BLaER1 (cell line): ENCODE data around the gene PALM2AKAP2.

Source experiments
- H3K27ac ChIP-seq: shearing (Covaris generic); formaldehyde crosslinking; 2 replicates; pipeline ENCODE4 v1.8.1; 2022
- H3K27me3 ChIP-seq: shearing (Covaris generic); formaldehyde crosslinking; 2 replicates; pipeline ENCODE4 v1.8.1; 2022
- H3K36me3 ChIP-seq: shearing (Covaris generic); formaldehyde crosslinking; 2 replicates; pipeline ENCODE4 v1.8.1; 2022
- H3K4me1 ChIP-seq: shearing (Covaris generic); formaldehyde crosslinking; 2 replicates; pipeline ENCODE4 v1.8.1; 2022
- H3K4me2 ChIP-seq: shearing (Covaris generic); formaldehyde crosslinking; 2 replicates; pipeline ENCODE4 v1.8.1; 2022
- H3K4me3 ChIP-seq: shearing (Covaris generic); formaldehyde crosslinking; 2 replicates; pipeline ENCODE4 v1.8.1; 2022
- H3K9ac ChIP-seq: shearing (Covaris generic); formaldehyde crosslinking; 2 replicates; pipeline ENCODE4 v1.8.1; 2022
- H3K9me3 ChIP-seq: shearing (Covaris generic); formaldehyde crosslinking; 2 replicates; pipeline ENCODE4 v1.8.1; 2022
- H4K20me1 ChIP-seq: shearing (Covaris generic); formaldehyde crosslinking; 2 replicates; pipeline ENCODE4 v1.8.1; 2022
- Cebpa-rat ChIP-seq: shearing (Covaris generic); IDR thresholded peaks from 2 replicates; pipeline ENCODE4 v1.8.1; 2022

The PALM2AKAP2 gene

GRCh38 chr9:109799792-109800191, 19.8 kb downstream of the PALM2AKAP2 start:
- no peaks in the 10 kb centered on the region for H3K9me3 ChIP-seq
- H3K27me3 ChIP-seq: no peaks in the 10 kb centered on the region
- no peak overlapping the region for H3K4me2 ChIP-seq
- H3K36me3 ChIP-seq: no peaks in the 10 kb centered on the region
- no peak overlapping the region for H3K27ac ChIP-seq
- no peak overlapping the region for H3K9ac ChIP-seq
- H3K4me1 ChIP-seq: no peaks in the 10 kb centered on the region
- no peak for TF ChIP-seq Cebpa-rat
- no peak overlapping the region for H3K4me3 ChIP-seq
- H4K20me1 ChIP-seq: no peaks in the 10 kb centered on the region

- no peak overlapping the region for H3K4me3 ChIP-seq
- H3K27me3 ChIP-seq: no peaks in the 10 kb centered on the region
- H3K36me3 ChIP-seq: no peaks in the 10 kb centered on the region
- H3K9me3 ChIP-seq: no peaks in the 10 kb centered on the region
- no peak overlapping the region for H3K4me2 ChIP-seq
- no peaks in the 10 kb centered on the region for H4K20me1 ChIP-seq
- H3K4me1 ChIP-seq: no peaks in the 10 kb centered on the region
- no peak overlapping the region for H3K27ac ChIP-seq
- no peak overlapping the region for H3K9ac ChIP-seq
- TF ChIP-seq Cebpa-rat: no peak
These were observed 21.5 kb downstream of the PALM2AKAP2 start for GRCh38 chr9:109801484-109801883.

GRCh38 chr9:109802491-109802890, 22.5 kb downstream of the PALM2AKAP2 start:
- Histone ChIP-seq H3K36me3 (no peaks in the 10 kb centered on the region), H4K20me1 (no peaks in the 10 kb centered on the region), H3K27ac (no peak overlapping the region), H3K4me1 (no peaks in the 10 kb centered on the region), H3K4me3 (no peak overlapping the region), H3K9me3 (no peaks in the 10 kb centered on the region), H3K27me3 (no peaks in the 10 kb centered on the region), H3K9ac (no peak overlapping the region), H3K4me2 (no peak overlapping the region)
- no peak for TF ChIP-seq Cebpa-rat

GRCh38 chr9:109805050-109805449, 25.1 kb downstream of the PALM2AKAP2 start:
- no peak overlapping the region for H3K9ac ChIP-seq
- H3K27me3 ChIP-seq: no peaks in the 10 kb centered on the region
- H4K20me1 ChIP-seq: no peaks in the 10 kb centered on the region
- H3K4me2 ChIP-seq: no peak overlapping the region
- H3K9me3 ChIP-seq: peaks cover 5% of the 10 kb centered on the region; the same call in 1 of the 2 replicates
- H3K4me1 ChIP-seq: no peaks in the 10 kb centered on the region
- H3K36me3 ChIP-seq: no peaks in the 10 kb centered on the region
- H3K4me3 ChIP-seq: no peak overlapping the region
- H3K27ac ChIP-seq: no peak overlapping the region
- no peak for TF ChIP-seq Cebpa-rat

DNA sequence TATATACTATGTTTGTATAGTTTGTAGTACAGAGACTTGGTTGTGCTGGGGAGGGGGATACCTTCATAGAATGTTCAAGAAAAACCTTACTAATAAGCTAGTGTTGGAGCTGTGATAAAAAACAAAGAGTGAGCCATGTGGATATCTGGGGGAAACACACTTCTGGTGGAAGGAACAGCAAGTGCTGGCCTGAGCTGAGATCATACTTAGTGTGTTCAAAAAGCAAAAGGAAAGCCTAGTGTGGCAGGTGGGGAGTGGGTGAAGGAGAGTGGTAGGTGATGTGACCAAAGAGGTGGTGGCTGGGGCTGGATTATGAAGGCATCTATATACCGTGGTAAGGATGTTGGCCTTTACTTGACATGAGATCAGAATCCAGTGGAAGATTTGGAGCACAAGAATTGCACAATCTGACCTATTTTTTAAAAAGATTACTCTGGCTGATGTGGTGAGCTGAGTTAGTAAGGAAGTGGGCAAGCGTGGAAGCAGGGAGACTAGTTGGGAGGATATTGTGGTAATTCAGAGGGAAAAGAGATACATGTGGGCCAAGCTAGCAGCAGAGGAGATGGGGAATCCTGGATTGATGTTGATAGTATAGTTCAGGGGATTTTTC, 26.6 kb downstream of the PALM2AKAP2 start:
- Histone ChIP-seq H3K36me3 (no peaks in the 10 kb centered on the region), H3K9ac (no peak overlapping the region), H3K27me3 (no peaks in the 10 kb centered on the region), H3K9me3 (peaks cover 5% of the 10 kb centered on the region; the same call in 1 of the 2 replicates), H3K4me1 (no peaks in the 10 kb centered on the region), H3K27ac (no peak overlapping the region), H3K4me2 (no peak overlapping the region), H3K4me3 (no peak overlapping the region), H4K20me1 (no peaks in the 10 kb centered on the region)
- TF ChIP-seq Cebpa-rat: no peak

DNA sequence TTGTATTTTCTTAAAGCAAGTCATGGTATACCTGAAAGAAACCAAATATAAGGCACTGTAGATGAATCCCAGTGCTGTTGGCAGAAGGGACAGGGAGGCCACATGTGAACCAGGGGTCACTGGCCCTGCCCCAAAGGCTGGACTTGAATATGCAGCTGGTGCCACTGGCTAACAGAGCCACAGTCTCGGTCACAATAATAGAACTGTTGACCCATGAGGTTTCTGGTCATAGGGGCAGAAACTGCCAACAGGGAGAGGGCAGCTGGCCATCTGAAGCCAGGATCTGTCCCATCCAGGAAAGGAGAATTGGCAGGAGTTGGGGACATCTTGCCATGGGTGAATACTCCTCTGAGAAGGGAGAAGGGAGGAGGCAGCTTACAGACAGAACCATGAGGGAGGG, 31.9 kb downstream of the PALM2AKAP2 start:
- H3K27me3 ChIP-seq: no peaks in the 10 kb centered on the region
- H3K27ac ChIP-seq: no peak overlapping the region
- H3K4me1 ChIP-seq: peaks cover 9% of the 10 kb centered on the region
- no peak for TF ChIP-seq Cebpa-rat
- H3K9ac ChIP-seq: no peak overlapping the region
- no peaks in the 10 kb centered on the region for H3K36me3 ChIP-seq
- no peak overlapping the region for H3K4me2 ChIP-seq
- H3K4me3 ChIP-seq: no peak overlapping the region
- no peaks in the 10 kb centered on the region for H4K20me1 ChIP-seq
- peaks cover 5% of the 10 kb centered on the region; the same call in 1 of the 2 replicates for H3K9me3 ChIP-seq

GRCh38 chr9:109812331-109812730, 32.3 kb downstream of the PALM2AKAP2 start:
- Histone ChIP-seq H3K9me3 (peaks cover 5% of the 10 kb centered on the region; the same call in 1 of the 2 replicates), H3K27ac (no peak overlapping the region), H3K36me3 (no peaks in the 10 kb centered on the region), H3K27me3 (no peaks in the 10 kb centered on the region), H4K20me1 (no peaks in the 10 kb centered on the region), H3K4me1 (peaks cover 9% of the 10 kb centered on the region), H3K9ac (no peak overlapping the region), H3K4me3 (no peak overlapping the region), H3K4me2 (peak overlapping the region; percentile 36; the same call in 1 of the 2 replicates)
- TF ChIP-seq Cebpa-rat: no peak

DNA sequence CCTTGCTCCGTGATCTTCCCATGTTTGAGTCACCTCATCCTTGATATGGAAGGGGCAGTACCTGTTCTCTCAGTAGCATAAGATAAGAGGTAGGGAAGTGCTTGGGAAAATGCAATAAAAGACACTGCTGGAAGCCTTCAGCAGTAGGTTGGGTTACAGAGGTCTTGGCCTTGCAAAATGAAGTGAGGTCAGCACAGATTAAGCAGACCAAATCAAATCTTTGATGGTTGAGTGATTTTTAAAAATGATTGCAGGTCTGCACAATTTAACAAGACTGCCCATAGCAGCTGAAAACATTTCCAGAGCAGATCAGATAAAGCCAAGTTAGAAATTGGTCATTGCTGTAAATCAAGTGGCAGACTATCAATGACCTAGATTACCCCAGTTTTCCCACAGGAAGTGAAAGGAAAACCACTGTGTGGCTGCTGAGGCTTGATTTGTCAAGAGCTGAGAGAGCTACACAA, 32.9 kb downstream of the PALM2AKAP2 start:
- Histone ChIP-seq H3K27me3 (no peaks in the 10 kb centered on the region), H3K9ac (no peak overlapping the region), H3K36me3 (no peaks in the 10 kb centered on the region), H3K9me3 (peaks cover 5% of the 10 kb centered on the region; the same call in 1 of the 2 replicates), H3K27ac (no peak overlapping the region), H3K4me2 (peak overlapping the region; percentile 36), H4K20me1 (no peaks in the 10 kb centered on the region), H3K4me3 (no peak overlapping the region), H3K4me1 (peaks cover 9% of the 10 kb centered on the region)
- no peak for TF ChIP-seq Cebpa-rat

GRCh38 chr9:109813303-109813702, 33.3 kb downstream of the PALM2AKAP2 start:
- Histone ChIP-seq H3K4me1 (peaks cover 9% of the 10 kb centered on the region), H3K9me3 (0 out of 2 replicates have a peak, but pooled peaks cover 5% of the 10 kb centered on the region), H3K27me3 (no peaks in the 10 kb centered on the region), H3K9ac (no peak overlapping the region), H3K4me3 (no peak overlapping the region), H3K27ac (no peak overlapping the region), H3K4me2 (peak overlapping the region; percentile 36), H4K20me1 (no peaks in the 10 kb centered on the region), H3K36me3 (no peaks in the 10 kb centered on the region)
- TF ChIP-seq Cebpa-rat: no peak

DNA sequence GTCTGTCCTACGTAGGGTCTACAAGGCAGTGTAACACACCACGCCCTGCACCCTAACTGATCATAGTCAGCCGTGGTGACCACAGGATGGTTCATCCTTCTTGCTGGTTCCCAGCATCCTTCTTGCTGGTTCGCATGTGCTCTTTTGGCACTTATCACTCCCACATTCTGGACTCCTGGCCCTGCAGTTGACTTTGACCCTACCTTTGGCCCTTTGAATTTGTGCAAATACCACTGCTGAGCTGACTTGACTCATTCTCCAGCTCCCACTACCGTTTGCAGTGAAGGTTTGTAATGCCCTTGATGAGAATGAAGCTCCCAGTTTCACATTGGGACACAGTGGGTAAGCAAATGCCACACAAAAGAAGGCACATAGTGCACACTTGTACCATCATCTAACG, 33.8 kb downstream of the PALM2AKAP2 start:
- H3K4me3 ChIP-seq: no peak overlapping the region
- no peaks in the 10 kb centered on the region for H3K27me3 ChIP-seq
- H3K4me1 ChIP-seq: peaks cover 9% of the 10 kb centered on the region
- TF ChIP-seq Cebpa-rat: no peak
- H3K27ac ChIP-seq: no peak overlapping the region
- no peak overlapping the region for H3K4me2 ChIP-seq
- H3K9ac ChIP-seq: no peak overlapping the region
- H3K36me3 ChIP-seq: no peaks in the 10 kb centered on the region
- H3K9me3 ChIP-seq: 0 out of 2 replicates have a peak, but pooled peaks cover 1% of the 10 kb centered on the region
- H4K20me1 ChIP-seq: no peaks in the 10 kb centered on the region
